Fibroblast of the conjunctiva (primary cell): ENCODE measurements around the gene AMOTL2.
A peak's percentile ranks its signal among the peaks of the same experiment; 100 is the strongest.

ENCODE experiments used
- DNase-seq: peaks from one replicate; pipeline ENCODE4 v3.0.0-alpha.2; 2010; ENCODE audit warnings: low read depth

The AMOTL2 gene

DNA sequence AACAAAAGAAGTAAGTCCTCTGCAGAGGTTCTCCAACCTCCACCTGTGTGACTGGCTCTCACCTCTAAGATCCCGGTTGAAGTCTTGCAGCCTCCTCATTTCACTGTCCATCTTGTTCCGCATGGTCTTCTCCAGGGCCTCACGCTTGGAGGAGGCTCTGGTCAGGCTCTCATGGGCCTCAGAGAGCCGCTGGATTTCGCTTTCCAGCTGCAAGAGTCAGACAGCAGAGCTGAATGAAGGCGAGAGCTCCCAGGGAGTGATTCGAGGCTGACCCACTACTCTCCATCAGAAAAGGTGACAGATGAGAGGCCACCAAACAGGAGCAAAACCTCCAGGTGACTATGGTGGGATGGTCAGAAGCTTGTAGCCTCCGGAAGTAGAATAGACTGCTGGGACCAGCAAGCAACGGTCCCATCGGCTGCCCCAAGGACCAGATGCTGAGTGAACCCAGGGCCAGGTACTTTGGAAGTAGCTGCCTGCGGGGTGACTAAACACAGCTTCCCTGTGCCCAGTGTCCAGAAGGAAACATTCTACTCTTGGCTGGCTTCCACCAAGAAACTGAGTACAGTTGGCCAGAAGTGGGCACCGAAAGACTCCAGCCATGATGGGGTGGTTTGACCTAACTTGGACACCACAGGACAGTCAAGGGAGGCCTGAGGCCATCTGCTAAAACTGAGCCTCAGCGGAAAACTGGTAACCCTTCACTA, 7.9 kb downstream of the AMOTL2 start:
- DNase-seq = no peak

DNA sequence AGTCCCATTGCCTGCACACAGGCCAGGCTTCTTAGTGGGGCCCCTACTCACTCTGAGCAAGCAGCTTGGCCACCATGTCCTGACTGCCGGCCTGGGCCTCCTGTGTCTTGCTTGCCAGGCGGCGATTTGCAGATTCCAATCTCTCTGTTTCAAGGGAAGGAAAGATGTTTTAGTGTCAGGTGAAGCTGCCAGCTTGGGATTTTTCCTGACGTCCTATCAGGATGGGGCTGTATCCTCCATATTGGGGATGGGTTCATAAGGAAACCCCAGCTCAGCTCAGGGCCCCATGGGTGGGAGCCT, 8.5 kb downstream of the AMOTL2 start:
- DNase-seq = no peak

DNA sequence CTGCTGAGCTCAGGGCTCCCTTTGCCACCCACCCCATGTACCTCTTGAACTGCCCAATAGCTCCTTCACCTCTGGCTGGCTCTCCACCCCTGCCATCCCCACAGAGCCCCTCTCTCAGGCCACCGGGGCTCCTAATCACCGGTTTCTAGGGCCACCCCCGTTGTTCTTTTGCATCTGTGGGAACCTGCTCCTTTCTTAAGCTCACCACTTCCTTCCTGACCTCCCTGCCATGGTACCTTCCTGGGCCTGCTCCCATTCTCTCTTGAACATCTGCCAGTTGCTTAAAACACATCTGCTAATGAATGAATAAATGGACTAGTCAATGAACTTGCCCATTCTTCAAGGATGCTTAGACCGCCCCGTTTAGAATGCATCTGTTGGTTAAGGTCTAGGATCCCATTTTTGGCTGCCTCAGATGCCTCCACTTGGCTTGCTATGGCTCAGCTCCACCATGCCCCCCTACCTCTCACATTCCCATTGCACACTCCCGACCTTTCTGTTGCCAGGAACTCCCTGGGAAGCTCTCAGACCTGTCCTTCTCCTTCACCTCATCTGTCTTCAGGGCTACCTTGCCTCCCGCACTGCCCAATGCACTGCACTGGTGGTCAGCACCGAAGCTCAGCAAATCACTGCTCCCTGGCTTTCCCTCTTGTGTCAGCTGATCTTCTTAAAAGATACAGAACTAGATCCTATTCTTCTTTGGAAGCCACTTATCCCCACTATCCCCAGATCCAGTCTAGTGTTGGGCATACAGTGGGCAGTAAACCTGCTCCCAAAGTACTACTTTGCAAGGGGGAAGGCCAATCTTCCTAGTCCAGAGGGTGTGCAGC, 9.1 kb downstream of the AMOTL2 start:
- no peak for DNase-seq

DNA sequence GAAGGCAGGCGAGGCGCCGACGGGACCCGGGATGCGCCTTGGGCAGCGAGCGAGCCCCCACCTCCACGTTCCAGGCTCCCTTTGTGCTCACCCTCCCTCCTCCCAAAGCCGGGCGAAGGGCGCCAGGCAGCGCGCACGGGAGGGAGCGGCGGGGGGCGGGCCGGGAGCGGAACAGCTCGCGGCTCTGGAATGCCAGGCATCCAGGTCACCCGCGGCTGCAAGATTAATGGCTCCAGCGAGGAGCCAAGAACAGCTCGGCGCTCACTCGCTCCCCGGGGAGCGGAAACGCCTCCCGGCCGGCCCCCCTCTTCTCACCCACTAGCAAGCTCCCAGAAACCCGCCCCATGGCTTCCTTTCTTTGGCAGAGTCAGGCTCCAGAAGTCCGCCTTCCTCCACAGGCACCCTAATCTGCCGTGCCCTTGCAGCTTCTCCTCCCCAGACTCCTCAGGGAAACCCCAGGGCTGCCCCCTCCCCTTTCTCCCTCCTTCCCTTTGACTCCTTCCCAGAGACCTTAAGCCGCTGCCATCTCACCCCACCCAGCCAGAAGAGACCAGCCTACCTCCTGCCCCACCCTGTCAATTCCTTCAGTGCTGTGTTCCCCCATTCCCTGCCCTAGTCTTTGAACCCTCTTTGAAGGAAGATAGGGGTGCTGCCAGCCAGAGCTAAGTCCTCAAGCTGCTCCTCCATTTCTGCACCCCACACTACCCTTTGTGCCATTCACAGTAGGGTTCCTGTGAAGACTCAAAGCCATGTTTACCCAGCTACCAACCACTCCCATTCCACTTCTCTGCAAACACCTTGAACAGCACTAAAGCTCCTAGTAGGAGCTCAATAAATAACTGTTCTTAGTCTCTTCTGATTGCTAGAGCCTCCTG, 9.9 kb downstream of the AMOTL2 start:
- peak; percentile 94 for DNase-seq

DNA sequence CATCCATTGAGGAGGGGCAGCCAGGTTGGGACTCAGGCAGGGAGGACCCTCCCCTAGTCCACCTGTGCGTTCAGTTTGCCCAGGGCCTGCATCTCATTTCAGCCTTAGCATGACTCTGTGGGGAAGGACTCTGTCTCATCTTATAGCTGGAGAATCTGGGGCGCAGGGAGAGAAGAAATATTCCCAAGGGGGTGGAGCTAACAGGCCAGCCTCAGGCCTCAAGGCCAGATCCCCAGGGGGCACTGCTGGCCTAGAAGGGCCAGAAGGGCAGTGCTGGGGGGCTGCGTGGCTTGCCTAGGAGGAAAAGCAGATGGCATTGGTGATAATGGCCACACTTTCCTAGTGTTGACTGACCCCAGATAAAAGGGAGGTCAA, 10.9 kb downstream of the AMOTL2 start:
- DNase-seq = no peak

DNA sequence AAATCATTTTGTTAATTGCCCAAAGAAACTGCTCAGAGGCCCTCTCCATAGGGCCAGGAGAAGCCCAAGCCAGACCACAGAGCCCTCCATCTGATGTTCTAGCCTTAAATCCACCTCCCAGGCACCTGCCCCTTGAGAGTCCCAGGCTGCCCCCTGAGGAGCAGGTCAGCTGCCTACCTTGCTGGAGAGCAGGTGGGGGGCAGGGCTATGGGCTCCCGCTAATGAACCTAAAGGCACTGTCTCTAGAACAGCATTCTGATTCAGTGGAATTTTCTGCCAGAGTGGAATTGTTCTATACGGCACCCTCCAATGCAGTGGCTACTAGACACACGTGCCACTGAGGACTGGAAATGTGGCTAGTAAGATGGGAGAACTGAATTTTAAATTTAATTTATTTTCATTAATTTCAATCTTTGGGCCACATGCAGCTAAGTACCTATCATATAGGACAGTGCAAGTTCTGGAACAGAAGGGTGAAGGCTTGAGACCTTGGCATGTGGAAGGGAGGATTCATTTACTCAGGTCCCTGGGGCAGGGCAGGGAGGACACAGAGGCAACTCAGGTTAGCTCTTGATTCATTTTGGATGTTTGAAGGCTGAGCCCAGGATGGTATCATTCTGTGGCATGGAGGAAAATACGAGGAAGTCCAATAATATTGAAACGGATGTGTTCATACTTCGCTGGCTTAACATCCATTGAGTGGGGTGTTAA, 11.4 kb downstream of the AMOTL2 start:
- no peak for DNase-seq

DNA sequence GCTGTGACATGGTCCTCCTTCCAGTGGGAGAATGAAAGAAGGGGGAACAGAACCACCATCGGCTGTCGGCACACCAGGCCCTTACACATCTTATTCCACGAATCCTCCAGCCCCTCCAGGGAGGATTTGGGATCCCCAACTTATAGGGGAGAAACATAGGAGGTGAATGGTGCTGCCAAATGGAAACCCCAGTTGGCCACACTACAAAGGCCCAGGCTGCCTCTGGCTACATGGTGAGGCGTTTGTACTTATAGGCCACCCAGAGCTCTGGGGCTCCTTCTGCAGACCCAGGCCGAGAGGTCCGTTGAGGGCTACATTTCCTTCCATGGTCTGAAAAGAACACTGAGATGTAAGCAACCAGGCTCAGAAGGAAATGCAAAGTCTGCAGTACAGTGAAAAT, 12.0 kb downstream of the AMOTL2 start:
- no peak for DNase-seq

DNA sequence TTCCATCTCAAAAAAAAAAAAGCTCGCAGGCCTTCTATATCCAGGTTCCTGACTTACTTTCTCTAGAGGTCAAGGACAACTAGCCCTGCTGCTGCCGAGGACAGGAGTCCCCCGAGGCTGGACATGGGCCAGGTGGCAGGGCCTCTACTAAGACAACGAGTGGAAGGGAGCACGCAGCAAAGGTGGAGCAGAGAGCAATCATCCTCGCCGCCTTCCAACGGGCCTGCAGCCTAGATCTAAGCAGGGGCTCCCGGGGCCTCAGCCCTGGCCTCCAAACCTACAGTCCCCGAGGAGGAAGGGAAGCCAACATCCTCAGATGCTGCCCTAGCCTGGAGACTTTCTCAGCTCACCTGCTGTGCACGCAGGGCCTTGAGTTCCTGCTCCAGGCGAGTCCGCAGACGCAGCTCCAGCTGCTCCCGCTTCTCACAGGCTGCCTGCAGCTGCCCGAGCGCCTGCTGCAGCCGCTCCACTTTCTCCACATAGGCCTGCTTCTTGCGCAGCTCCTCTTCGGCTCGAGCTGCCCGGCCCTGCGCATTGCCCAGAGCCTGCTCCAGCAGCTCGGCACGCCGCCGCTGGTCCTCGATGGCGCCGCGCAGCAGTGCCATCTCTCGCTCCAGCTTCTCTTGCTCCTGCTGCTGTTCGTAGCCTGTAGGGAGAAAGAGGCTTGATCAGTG, 12.9 kb downstream of the AMOTL2 start:
- no peak for DNase-seq

DNA sequence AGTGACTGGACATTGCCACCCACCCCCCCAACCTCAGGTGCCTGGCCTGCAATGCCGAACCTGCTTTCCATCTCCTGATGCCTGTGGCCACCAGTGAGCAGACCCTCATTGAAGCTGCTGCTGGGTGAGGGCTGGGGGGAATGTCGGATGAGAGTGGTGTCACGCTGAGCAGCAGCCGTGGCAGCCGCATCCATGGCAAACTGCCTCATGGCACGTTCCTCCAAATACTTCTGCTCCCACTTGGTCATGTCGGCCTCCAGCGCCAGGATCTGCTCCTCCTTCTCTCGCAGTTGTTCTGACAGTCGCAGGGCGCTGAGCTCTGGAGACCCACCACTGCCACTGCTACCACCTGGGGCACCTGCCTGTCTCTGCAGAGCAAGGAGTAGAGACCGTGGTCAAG, 14.2 kb downstream of the AMOTL2 start:
- DNase-seq = no peak

DNA sequence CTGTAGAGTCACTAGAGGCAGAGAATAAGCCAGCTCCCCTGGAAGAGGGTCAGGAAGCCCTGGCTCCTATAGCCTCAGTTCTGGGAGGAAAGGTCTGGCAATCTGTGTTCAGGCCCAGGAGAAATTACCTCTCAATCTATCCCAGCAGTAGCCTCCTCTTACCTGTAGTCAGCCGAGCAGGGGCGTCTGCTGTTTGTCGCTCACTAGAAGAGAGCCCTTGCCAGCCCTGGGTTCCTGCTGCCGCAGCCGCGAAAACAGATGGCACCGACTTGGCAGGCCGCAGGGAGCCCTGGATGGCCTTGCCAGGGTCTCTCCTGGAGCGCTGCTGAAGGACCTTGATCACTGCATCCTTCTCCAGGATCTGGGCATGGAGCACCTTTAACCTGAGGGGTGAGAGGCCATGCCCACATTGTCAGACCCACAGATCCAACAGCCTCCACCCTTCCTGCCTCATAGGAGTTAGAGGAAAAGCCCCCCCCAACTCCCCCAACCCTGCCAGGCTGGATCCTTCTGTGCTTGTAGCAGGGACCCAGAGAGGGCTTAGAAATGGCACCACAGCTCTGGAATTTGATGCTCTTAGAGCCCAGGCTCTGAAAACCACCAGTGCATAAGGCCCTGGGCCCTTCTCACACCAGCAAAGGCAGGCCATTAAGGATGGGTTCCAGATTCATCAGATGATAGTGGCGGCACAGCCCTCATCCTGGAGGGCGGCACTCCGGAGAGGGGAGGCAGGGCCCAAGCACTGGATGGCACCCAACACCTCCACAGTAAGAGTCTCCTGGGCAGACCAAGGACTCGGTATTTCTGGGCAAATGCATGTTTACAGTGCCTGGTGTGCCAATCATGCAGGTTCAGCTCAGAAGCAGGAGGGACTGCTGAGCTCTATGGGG, 14.9 kb downstream of the AMOTL2 start:
- DNase-seq = no peak

DNA sequence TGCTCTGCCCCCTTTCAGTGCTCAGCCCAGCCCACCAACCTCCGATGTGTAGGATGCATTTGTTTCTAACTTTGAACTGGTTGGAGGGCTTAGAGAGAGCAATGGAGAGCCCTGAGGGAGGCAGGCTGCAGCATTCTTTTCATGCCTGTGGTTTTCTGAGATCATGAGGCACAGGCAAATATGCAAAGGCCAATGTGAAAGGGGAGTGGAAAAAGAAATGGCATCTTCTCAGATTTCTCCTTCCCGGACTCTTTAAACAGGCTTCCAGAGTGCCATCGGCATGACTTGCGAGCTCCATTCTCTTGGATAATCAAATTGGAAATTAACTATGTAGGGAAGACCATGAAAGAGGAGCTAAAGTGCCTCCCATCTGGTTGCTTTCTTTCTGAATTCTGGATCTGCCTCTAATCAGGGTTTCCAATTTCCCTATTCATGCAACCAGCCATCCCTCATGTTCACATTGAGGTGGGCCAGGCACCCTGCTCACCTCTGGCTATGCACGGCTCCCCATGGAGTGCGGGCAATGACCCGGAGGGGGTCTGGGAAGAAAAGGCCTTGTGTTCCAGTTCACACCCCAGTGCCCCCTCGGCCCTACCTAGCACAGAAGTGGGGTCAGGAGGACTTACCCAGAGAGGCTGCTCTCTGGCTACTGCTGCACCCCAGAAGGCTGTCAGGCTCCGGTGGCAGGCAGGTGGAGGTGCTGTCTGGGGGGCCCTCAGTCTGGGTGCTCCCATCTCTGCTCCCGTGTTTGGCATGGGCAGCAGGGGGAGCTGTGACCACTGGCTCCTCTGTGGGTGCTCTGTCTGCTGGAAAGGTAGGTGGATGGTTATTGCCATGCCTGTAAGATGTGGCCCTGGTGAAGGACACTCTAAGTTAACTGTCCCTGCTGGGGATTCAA, 16.1 kb downstream of the AMOTL2 start:
- peak; percentile 94 for DNase-seq

DNA sequence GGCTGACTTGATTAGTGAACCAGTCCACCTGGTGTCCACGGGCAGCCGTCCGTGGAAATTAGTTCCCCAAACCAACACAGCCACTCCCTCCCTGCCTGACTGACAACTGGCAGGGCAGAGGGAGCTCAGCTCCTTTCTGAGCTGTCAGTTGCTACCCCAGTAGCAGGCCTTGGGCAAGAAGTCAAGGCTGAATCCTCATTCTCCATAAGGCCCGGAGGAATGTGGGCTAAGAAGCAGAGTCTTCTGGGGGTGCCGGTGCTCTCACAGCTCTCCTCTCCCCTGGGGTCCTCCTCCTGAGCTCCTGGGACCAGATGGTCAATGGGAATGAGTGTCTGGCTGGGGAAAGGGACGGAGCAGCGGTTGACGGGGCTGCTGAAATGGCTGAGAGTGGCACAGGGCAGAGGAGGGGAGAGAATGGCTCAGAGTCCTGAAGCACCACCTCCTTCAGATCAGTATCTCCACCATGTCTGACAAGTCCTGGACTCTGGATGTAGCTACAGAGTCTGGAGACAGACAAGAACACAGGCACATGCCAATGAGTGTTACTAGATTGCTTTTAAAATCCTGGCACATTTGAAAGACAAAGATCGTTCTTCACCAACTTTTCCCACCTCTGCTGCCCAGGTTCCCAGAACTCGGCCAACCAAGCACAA, 16.9 kb downstream of the AMOTL2 start:
- no peak for DNase-seq

DNA sequence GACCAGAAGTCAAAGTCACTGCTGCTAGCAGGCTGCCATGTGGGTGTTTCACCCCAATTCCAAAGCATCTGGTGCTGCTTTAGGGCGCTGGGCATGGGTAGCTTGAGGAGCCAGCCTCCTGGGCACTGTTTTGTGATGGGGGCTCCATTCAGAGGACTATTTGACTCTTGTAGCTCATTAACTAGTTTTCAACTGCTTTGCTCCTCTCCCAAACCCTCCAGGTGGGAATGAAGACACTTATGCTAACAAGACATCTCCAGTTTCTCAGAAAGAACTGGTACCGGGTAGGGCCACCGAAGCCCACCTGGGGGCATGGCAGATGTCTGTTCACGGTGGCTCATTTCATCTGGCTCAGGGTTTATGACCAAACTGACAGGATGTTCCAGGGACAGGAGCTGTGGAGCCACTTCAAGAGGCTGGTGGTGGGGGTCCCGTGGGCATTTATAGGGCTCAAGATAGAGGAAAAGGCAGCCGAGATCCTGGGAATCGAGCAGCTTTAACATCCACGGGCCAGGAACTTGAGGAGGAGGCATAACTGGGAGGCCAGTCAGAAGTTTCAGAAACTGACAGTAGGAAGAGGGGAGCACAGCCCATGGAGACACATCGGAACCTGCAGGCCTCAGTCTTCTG, 17.7 kb downstream of the AMOTL2 start:
- DNase-seq = no peak

DNA sequence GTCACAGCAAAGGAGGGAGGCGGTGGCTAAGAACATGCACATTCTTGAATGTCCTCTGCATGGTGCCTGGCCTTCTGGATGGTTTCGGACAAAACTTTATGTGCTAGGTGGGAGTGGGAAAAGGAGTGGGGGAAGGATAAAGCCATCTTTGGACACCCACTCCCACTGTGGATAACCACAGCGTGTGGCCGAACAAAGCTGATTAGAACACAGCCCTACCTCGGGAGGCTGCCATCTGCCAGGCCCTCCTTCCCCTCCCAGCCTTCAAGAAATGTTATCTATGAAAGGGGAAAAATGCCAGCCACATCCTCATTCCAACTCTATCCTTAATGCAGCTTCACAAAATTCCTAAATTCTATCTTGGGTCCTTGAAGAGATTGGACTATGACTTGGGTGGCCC, 18.8 kb downstream of the AMOTL2 start:
- DNase-seq = no peak

DNA sequence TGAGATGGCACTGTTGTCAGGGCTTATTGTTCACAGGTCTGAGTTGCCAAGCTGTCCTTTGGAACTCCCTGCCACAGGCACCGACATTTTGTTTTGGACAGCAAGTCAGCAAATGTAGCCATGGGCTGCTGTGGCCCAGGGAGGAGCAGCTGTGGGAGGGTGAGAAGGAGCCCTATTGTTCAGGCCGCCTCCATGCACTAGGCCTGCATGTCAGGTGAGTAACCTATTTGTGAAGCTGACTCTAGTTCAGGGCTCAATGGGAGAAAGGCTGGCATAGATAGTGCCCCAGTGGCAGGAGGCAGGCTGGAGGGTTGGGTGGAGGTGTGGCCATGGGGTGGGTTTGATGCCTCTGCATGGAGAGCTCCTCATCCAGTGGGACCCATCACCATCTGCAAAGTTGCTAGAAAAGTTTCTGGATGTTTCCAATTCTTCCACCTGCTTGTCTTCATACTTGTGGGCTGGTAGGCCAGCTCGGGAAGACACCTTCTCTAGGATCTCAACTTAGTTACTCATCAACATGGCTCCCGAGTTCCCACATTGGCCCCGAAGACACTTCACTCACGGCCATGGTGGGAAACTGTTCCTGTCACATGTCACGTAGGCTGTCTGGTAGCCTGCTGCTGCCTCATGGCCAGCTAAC, 19.5 kb downstream of the AMOTL2 start:
- no peak for DNase-seq

DNA sequence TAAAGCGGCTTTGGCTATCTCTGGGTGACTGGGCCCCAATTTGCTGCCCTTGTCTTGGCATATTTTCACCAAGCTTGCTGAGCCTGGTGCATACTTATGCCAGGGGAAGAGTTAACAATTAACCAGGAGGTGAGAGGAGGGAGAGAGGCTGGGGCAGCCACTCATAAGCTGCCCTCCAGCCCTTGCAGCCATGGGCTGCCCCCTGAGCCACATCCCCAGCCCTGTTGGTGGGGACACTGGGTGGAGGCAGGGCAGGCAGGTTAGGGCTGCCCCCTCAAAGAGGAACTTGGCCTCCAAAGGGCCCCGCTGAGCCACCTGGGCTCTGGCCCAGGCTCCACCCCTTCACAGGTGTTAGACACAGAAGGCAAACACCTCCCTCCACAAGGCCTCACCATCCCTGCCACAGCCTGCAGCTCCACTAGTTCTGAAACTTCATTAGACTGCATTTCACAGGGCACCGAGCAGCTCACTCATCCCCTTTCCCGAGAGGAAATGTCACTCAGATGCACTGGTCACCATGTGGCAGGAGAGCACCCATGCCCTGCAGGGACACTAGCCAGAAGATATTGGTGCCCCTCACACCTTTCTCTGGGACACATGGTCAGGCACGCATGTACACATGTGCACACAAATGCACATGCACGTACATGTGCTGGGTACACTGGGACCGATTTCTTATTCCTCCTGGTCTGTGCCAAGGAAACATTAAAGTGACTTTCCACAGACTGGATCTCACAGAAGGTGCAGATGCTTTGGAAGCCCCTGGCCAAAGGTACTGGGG, 20.2 kb downstream of the AMOTL2 start:
- DNase-seq = no peak

DNA sequence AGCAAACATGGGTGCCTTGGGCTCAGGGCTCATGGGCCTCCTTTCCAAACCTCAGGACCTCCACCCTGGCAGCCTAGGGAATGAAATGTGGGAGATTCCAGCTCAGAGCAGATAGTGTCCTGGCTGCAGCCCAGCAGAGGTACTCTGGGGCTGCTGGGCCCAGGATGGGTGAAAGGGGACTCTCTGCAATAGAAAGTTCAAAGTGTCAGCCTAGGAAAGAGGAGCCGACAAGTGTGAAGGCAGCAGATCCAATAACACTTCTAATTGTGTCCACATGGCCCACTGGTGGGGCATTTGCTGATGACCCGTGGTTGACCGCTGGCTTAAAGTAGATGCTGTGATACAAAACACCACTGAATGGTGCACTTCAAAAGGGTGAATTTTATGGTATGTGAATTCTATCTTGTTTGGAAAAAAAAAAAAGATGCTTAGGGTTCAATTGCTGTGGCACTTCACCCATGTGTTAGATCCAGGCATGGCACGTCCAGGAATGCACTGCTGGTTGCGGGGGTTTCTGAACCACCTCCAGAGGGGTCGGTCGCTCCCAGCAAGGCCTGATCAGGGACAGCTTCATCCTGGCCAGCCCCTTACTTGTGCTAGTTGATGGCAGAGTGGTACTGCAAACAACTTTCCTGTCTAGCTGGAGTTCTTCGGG, 20.9 kb downstream of the AMOTL2 start:
- DNase-seq = no peak
